Astrocyte (in vitro differentiated cells and primary cell): Measurements from ENCODE around the gene MOB3B. TPM values are rescaled to one million over a fixed set of nuclear protein-coding genes. Genes with fewer than 3 reads are reported as not detected.

Source experiments
- DNase-seq: peaks from one replicate; pipeline ENCODE4 v3.0.0-alpha.2; 2010; ENCODE audit warnings: low read depth
- FAIRE-seq: peaks from 2 replicates; lab custom pipeline; 2011; peaks lifted over from hg19 to GRCh38; lab: Jason Lieb, UNC
- H2AFZ ChIP-seq: 2 replicates; pipeline ENCODE4 v1.6.0; 2012; ENCODE audit warnings: low read depth, low read length, inconsistent platforms
- H3K27ac ChIP-seq: 2 replicates; pipeline ENCODE4 v1.5.1; 2011; ENCODE audit warnings: low read depth, low read length, inconsistent platforms
- H3K27me3 ChIP-seq: 2 replicates; pipeline ENCODE4 v1.6.0; 2011; ENCODE audit warnings: low read length, inconsistent platforms; ENCODE audit not compliant: insufficient read depth
- H3K36me3 ChIP-seq: 2 replicates; pipeline ENCODE4 v1.5.1; 2011; ENCODE audit warnings: low read length, inconsistent platforms; ENCODE audit not compliant: insufficient read depth
- H3K4me1 ChIP-seq: 2 replicates; pipeline ENCODE4 v1.5.1; 2011; ENCODE audit warnings: low read length, inconsistent platforms; ENCODE audit not compliant: insufficient read depth
- H3K4me2 ChIP-seq: 2 replicates; pipeline ENCODE4 v1.6.0; 2012; ENCODE audit warnings: low read length, inconsistent platforms
- H3K4me3 ChIP-seq: 2 replicates; pipeline ENCODE4 v1.5.1; 2011; ENCODE audit warnings: low read depth, mild to moderate bottlenecking, low read length, inconsistent platforms; ENCODE audit not compliant: insufficient read depth
- H3K79me2 ChIP-seq: 2 replicates; pipeline ENCODE4 v1.6.0; 2012; ENCODE audit warnings: mild to moderate bottlenecking, low read length, inconsistent platforms; ENCODE audit not compliant: insufficient read depth
- H3K9ac ChIP-seq: 2 replicates; pipeline ENCODE4 v1.6.0; 2012; ENCODE audit warnings: mild to moderate bottlenecking, low read length, inconsistent platforms
- H3K9me3 ChIP-seq: 2 replicates; pipeline ENCODE4 v1.5.1; 2012; ENCODE audit warnings: low read depth, mild to moderate bottlenecking, low read length, inconsistent platforms; ENCODE audit not compliant: insufficient read depth
- H4K20me1 ChIP-seq: 2 replicates; pipeline ENCODE4 v1.6.0; 2012; ENCODE audit warnings: low read length, inconsistent platforms; ENCODE audit not compliant: insufficient read depth
- H3K27ac Mint-ChIP-seq: one replicate; pipeline ENCODE4 v1.8.0; 2021; ENCODE audit warnings: mild to moderate bottlenecking, mixed read lengths; ENCODE audit not compliant: unreplicated experiment
- H3K27me3 Mint-ChIP-seq: one replicate; pipeline ENCODE4 v1.8.0; 2021; ENCODE audit warnings: low read depth, mixed read lengths; ENCODE audit not compliant: unreplicated experiment
- H3K36me3 Mint-ChIP-seq: one replicate; pipeline ENCODE4 v1.8.0; 2021; ENCODE audit warnings: low read depth, mixed read lengths; ENCODE audit not compliant: unreplicated experiment
- H3K4me1 Mint-ChIP-seq: one replicate; pipeline ENCODE4 v1.8.0; 2021; ENCODE audit warnings: low read depth, mixed read lengths; ENCODE audit not compliant: unreplicated experiment
- H3K4me3 Mint-ChIP-seq: one replicate; pipeline ENCODE4 v1.8.0; 2021; ENCODE audit warnings: mild to moderate bottlenecking, moderate library complexity, mixed read lengths; ENCODE audit not compliant: unreplicated experiment
- H3K9me3 Mint-ChIP-seq: one replicate; pipeline ENCODE4 v1.8.0; 2021; ENCODE audit warnings: mild to moderate bottlenecking, mixed read lengths; ENCODE audit not compliant: unreplicated experiment
- CTCF ChIP-seq: IDR thresholded peaks from 2 replicates; pipeline ENCODE4 v1.5.1; 2011; ENCODE audit warnings: low read depth, mild to moderate bottlenecking, inconsistent platforms, low read length, moderate library complexity; ENCODE audit not compliant: insufficient read depth
- EZH2 ChIP-seq: IDR thresholded peaks from 2 replicates; pipeline ENCODE4 v1.6.1; 2012; ENCODE audit warnings: mild to moderate bottlenecking, low read length, inconsistent platforms; ENCODE audit not compliant: insufficient read depth
- total RNA-seq: library from RNA; stranded (reverse); gene quantifications from 2 replicates; pipeline ENCODE4 v1.2.1, GENCODE V29; 2021

MOB3B gene
- total RNA-seq, 1 donor from 2014 or later: 3.9 TPM

DNA sequence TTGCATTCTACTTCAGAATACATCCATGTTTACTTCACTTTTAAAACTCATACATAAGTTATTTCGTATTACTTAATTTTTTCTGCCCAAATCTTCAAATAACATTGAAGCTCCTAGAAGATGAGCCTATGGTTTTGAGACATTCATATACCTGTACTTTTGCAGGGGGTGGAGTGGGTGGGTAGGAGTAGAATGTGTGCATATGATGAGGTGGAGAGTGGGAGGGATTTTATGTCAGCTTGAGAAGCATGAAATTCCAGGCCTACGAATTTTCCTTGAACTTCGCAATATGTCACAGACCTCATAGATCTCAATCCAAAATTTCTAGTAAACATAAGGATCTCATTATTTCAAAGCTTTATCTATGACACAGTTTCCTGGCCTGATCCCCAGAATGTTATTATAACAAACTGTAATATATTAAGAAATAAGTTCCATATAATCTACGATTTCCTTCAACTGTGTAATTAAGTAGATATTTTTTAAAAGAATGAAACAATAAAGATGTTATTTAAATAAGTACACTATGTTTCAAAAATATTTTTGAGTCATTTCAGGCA is 19.7 kb upstream of the MOB3B start:
- H3K4me1 Mint-ChIP-seq: no peaks in the 10 kb centered on the region
- no peak overlapping the region for H3K27ac Mint-ChIP-seq
- H3K36me3 Mint-ChIP-seq: no peaks in the 10 kb centered on the region
- Histone ChIP-seq H4K20me1 (no peaks in the 10 kb centered on the region), H2AFZ (no peak overlapping the region), H3K4me1 (no peaks in the 10 kb centered on the region), H3K27me3 (no peaks in the 10 kb centered on the region), H3K4me2 (no peak overlapping the region), H3K4me3 (no peak overlapping the region), H3K79me2 (no peaks in the 10 kb centered on the region), H3K9me3 (no peaks in the 10 kb centered on the region), H3K9ac (no peak overlapping the region), H3K27ac (no peak overlapping the region), H3K36me3 (no peaks in the 10 kb centered on the region)
- no peaks in the 10 kb centered on the region for H3K9me3 Mint-ChIP-seq
- H3K4me3 Mint-ChIP-seq: no peak overlapping the region
- no peak for TF ChIP-seq EZH2
- no peak for TF ChIP-seq CTCF
- DNase-seq (no peak), FAIRE-seq (no peak)
- no peaks in the 10 kb centered on the region for H3K27me3 Mint-ChIP-seq

- no peaks in the 10 kb centered on the region for H4K20me1 ChIP-seq
- H3K4me2 ChIP-seq: no peak overlapping the region
- FAIRE-seq: no peak
- H3K9me3 Mint-ChIP-seq: no peaks in the 10 kb centered on the region
- no peak overlapping the region for H3K27ac Mint-ChIP-seq
- no peaks in the 10 kb centered on the region for H3K27me3 ChIP-seq
- H3K27ac ChIP-seq: no peak overlapping the region
- no peaks in the 10 kb centered on the region for H3K9me3 ChIP-seq
- no peak overlapping the region for H3K4me3 ChIP-seq
- peak; percentile 5 for DNase-seq
- H3K9ac ChIP-seq: no peak overlapping the region
- H3K27me3 Mint-ChIP-seq: no peaks in the 10 kb centered on the region
- H3K36me3 Mint-ChIP-seq: no peaks in the 10 kb centered on the region
- no peak overlapping the region for H3K4me3 Mint-ChIP-seq
- no peaks in the 10 kb centered on the region for H3K36me3 ChIP-seq
- H3K4me1 ChIP-seq: no peaks in the 10 kb centered on the region
- no peaks in the 10 kb centered on the region for H3K79me2 ChIP-seq
- H2AFZ ChIP-seq: no peak overlapping the region
- TF ChIP-seq CTCF: peak; percentile 45
- TF ChIP-seq EZH2: no peak
- H3K4me1 Mint-ChIP-seq: no peaks in the 10 kb centered on the region
Observed at GRCh38 chr9:27548055-27548741, 18.6 kb upstream of the MOB3B start.

DNA sequence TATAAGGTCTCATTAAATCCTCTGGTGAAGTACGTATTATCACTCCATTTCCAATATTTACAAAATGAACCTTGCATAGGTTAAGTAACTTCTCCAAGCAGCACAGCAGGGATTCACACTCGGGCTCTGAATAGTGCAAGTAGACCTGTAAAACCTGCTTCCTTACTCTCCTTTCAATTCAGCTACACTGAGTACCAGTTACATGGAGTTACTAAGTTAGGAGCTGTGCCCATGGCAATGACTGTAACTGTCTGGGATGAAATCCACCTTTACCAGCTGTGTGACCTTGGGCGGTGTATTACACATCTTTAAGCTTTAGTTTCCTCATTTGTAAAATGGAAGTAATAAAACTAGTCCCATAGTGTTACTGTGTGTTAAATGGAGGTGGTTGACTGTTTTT is 15.9 kb upstream of the MOB3B start:
- Histone ChIP-seq H3K4me2 (no peak overlapping the region), H4K20me1 (no peaks in the 10 kb centered on the region), H3K36me3 (no peaks in the 10 kb centered on the region), H3K4me1 (no peaks in the 10 kb centered on the region), H3K9me3 (no peaks in the 10 kb centered on the region), H3K27ac (no peak overlapping the region), H2AFZ (no peak overlapping the region), H3K27me3 (no peaks in the 10 kb centered on the region), H3K4me3 (no peak overlapping the region), H3K9ac (no peak overlapping the region), H3K79me2 (no peaks in the 10 kb centered on the region)
- FAIRE-seq (no peak), DNase-seq (no peak)
- no peaks in the 10 kb centered on the region for H3K9me3 Mint-ChIP-seq
- TF ChIP-seq CTCF: no peak
- no peak for TF ChIP-seq EZH2
- no peak overlapping the region for H3K27ac Mint-ChIP-seq
- peaks cover 5% of the 10 kb centered on the region for H3K4me1 Mint-ChIP-seq
- H3K36me3 Mint-ChIP-seq: peaks cover 2% of the 10 kb centered on the region
- H3K4me3 Mint-ChIP-seq: no peak overlapping the region
- H3K27me3 Mint-ChIP-seq: no peaks in the 10 kb centered on the region
